OCI-LY3 (cell line): Measurements from ENCODE around the gene RIC1.

Experiments
- H2AFZ ChIP-seq: fragments of 200-600, 300-600 bp; shearing (Covaris generic); 2 replicates; pipeline ENCODE4 v1.6.0; 2014; ENCODE audit warnings: antibody characterized with exemption, low read depth, low read length
- H3K27ac ChIP-seq: fragments of 200-600, 300-600 bp; sonication (generic); 2 replicates; pipeline ENCODE4 v1.5.1; 2014; ENCODE audit warnings: mild to moderate bottlenecking, low read length, moderate library complexity, mixed read lengths
- H3K27me3 ChIP-seq: fragments of 200-600, 300-600 bp; sonication (generic); 2 replicates; pipeline ENCODE4 v1.6.1; 2014; ENCODE audit warnings: low read depth, low read length, mixed read lengths
- H3K36me3 ChIP-seq: fragments of 200-600, 300-600 bp; sonication (generic); replicated peaks from 2 replicates; pipeline ENCODE3; 2014; ENCODE audit warnings: low read depth, low read length, mixed read lengths
- H3K4me1 ChIP-seq: fragments of 300-600, 200-600 bp; sonication (generic); 2 replicates; pipeline ENCODE4 v1.6.1; 2014; ENCODE audit warnings: low read length, mixed read lengths
- H3K4me2 ChIP-seq: fragments of 200-600, 300-600 bp; sonication (generic); 2 replicates; pipeline ENCODE4 v1.6.1; 2014; ENCODE audit warnings: low read length, mixed read lengths
- H3K4me3 ChIP-seq: fragments of 300-600, 200-600 bp; sonication (generic); 2 replicates; pipeline ENCODE4 v1.5.1; 2014; ENCODE audit warnings: antibody characterized with exemption, mild to moderate bottlenecking, low read length, moderate library complexity
- H3K79me2 ChIP-seq: fragments of 300-600, 200-600 bp; shearing (Covaris generic); 2 replicates; pipeline ENCODE4 v1.6.1; 2014; ENCODE audit warnings: mild to moderate bottlenecking, low read length, mixed read lengths
- H3K9ac ChIP-seq: fragments of 300-600, 200-600 bp; shearing (Covaris generic); 2 replicates; pipeline ENCODE4 v1.6.0; 2014; ENCODE audit warnings: mild to moderate bottlenecking, low read length, moderate library complexity
- H3K9me3 ChIP-seq: fragments of 200-600, 300-600 bp; shearing (Covaris generic); 2 replicates; pipeline ENCODE4 v1.6.1; 2014; ENCODE audit warnings: low read length, mixed read lengths; ENCODE audit not compliant: insufficient read depth
- H4K20me1 ChIP-seq: fragments of 200-600, 300-600 bp; sonication (generic); 2 replicates; pipeline ENCODE4 v1.6.1; 2016; ENCODE audit warnings: low read length, mixed read lengths; ENCODE audit not compliant: insufficient read depth
- CTCF ChIP-seq: fragments of 200-600, 300-600 bp; sonication (generic); IDR thresholded peaks from 2 replicates; pipeline ENCODE4 v1.5.1; 2014; ENCODE audit warnings: antibody characterized with exemption, low read length, low read depth
- EZH2phosphoT487 ChIP-seq: fragments of 200-600 bp; shearing (Covaris generic); IDR thresholded peaks from 2 replicates; pipeline ENCODE4 v1.6.1; 2018; ENCODE audit warnings: antibody characterized with exemption, mixed run types, low read depth

The RIC1 gene

DNA sequence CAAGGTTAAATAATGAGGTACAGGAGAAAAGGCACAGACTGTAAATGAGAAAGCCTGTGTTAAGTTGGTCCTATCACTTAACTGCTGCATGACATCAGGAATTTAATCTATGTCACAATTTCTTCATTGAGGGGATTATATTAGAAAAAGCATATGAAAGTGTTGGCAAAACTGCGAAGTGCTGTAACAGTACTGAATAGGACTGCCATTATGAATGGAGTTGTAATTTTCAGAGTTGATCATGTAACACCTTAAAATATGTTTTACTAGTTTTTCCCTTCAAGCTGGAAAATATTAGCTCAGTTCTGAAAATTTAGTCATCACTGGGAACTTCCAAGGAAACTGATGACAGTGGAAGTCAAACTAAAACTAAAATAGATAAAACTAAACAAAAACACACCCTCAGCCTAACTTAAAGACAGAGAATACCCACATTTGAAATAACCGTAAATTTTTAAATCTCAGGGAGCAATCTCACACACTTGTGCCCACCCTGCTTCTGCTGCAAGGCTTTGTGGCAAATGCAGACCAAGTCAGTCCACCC, 158.9 kb downstream of the RIC1 start:
- Histone ChIP-seq H3K4me3 (no peak overlapping the region), H3K4me1 (no peaks in the 10 kb centered on the region), H2AFZ (no peak overlapping the region), H3K27me3 (no peaks in the 10 kb centered on the region), H3K36me3 (peaks cover 24% of the 10 kb centered on the region), H3K9me3 (no peaks in the 10 kb centered on the region), H3K27ac (no peak overlapping the region), H3K4me2 (no peak overlapping the region), H4K20me1 (no peaks in the 10 kb centered on the region; the same call in 1 of the 2 replicates), H3K79me2 (no peaks in the 10 kb centered on the region), H3K9ac (no peak overlapping the region)
- TF ChIP-seq CTCF (no peak), EZH2phosphoT487 (no peak)

DNA sequence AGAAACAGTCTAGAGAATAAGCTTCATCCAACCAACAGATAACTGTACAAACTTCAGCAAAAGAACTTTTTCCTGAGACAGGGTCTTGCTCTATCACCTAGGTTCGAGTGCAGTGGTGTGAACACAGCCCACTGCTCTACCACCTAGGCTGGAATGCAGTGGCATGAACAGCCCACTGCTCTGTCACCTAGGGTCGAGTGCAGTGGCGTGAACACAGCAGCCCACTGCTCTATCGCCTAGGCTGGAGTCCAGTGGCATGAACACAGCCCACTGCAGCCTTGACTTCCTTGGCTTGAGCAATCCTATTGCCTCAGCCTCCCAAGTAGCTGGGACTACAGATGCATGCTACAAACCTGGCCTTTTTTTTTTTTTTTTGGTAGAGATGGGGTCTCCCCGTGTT, 160.6 kb downstream of the RIC1 start:
- peaks cover 24% of the 10 kb centered on the region for H3K36me3 ChIP-seq
- H3K4me3 ChIP-seq: no peak overlapping the region
- H3K4me2 ChIP-seq: no peak overlapping the region
- no peak overlapping the region for H3K27ac ChIP-seq
- no peak overlapping the region for H3K9ac ChIP-seq
- H4K20me1 ChIP-seq: no peaks in the 10 kb centered on the region
- TF ChIP-seq CTCF (no peak), EZH2phosphoT487 (no peak)
- no peaks in the 10 kb centered on the region for H3K27me3 ChIP-seq
- H3K9me3 ChIP-seq: no peaks in the 10 kb centered on the region
- H2AFZ ChIP-seq: no peak overlapping the region
- H3K4me1 ChIP-seq: no peaks in the 10 kb centered on the region
- no peaks in the 10 kb centered on the region for H3K79me2 ChIP-seq

DNA sequence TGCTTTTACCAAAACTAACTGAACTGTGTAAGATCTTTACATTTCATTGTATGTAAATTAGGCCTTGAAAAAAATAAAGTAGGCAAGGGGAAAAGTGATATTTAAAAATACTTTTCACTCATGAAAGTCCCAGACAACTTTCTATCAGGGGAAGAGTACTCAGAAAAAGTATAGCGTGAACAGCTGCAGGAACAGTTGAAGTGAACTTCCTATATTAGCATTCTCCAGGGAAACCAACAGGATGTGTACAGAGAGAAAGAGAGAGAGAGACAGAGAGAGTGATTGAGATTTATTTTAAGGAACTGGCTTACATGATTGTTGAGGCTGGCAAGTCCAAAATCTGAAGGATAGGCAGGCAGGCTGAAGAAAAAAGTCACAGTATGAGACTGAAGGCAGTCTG, 162.0 kb downstream of the RIC1 start:
- no peak overlapping the region for H3K4me3 ChIP-seq
- no peaks in the 10 kb centered on the region for H3K27me3 ChIP-seq
- H3K9me3 ChIP-seq: no peaks in the 10 kb centered on the region
- TF ChIP-seq CTCF (no peak), EZH2phosphoT487 (no peak)
- H4K20me1 ChIP-seq: no peaks in the 10 kb centered on the region
- H3K79me2 ChIP-seq: no peaks in the 10 kb centered on the region
- H3K9ac ChIP-seq: no peak overlapping the region
- H3K4me1 ChIP-seq: no peaks in the 10 kb centered on the region
- no peak overlapping the region for H3K4me2 ChIP-seq
- H3K27ac ChIP-seq: no peak overlapping the region
- no peak overlapping the region for H2AFZ ChIP-seq
- H3K36me3 ChIP-seq: peaks cover 16% of the 10 kb centered on the region

DNA sequence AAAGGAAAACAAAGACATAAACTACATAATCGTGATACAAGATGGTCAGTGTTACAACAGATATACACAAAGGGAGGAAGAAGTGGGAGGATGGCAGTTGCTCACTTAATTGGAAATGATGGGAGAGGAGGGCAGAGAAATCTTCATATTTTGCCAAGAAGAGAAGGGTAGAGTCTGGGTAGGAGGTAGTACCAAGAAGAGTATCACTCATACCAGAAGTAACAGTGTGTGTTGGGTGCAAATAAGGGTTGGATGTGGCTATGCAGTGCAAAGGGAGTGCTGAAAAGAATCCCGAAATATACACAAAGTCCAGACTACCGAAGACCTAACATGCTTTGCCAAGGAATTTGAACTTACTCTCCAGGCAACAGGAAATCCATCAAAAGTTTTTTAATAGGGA, 163.0 kb downstream of the RIC1 start:
- Histone ChIP-seq H3K36me3 (peaks cover 12% of the 10 kb centered on the region), H3K79me2 (no peaks in the 10 kb centered on the region), H3K4me2 (no peak overlapping the region), H3K9ac (no peak overlapping the region), H3K4me1 (no peaks in the 10 kb centered on the region), H3K27me3 (no peaks in the 10 kb centered on the region), H3K27ac (no peak overlapping the region), H4K20me1 (no peaks in the 10 kb centered on the region), H2AFZ (no peak overlapping the region), H3K9me3 (no peaks in the 10 kb centered on the region), H3K4me3 (no peak overlapping the region)
- TF ChIP-seq CTCF (no peak), EZH2phosphoT487 (no peak)
